GM19463 (cell line): ENCODE data around the gene PDZD2.

ENCODE experiments used
- ATAC-seq: cut with Tn5 transposase; IDR thresholded peaks from one replicate; pipeline ENCODE4 v1.9.1; 2021; ENCODE audit warnings: mild to moderate bottlenecking, moderate library complexity; ENCODE audit not compliant: unreplicated experiment

Gene PDZD2

GRCh38 chr5:31859096-31859495, 220.2 kb downstream of the PDZD2 start:
- ATAC-seq: no peak

GRCh38 chr5:31860278-31860677, 221.3 kb downstream of the PDZD2 start:
- no peak for ATAC-seq

- ATAC-seq: no peak
Measured at GRCh38 chr5:31860726-31861433, 221.9 kb downstream of the PDZD2 start.

GRCh38 chr5:31861601-31862000, 222.7 kb downstream of the PDZD2 start:
- no peak for ATAC-seq

GRCh38 chr5:31863991-31864411, 225.1 kb downstream of the PDZD2 start:
- no peak for ATAC-seq

- no peak for ATAC-seq
Measured at GRCh38 chr5:31866166-31866565, 227.2 kb downstream of the PDZD2 start.

- ATAC-seq: no peak
Measured at GRCh38 chr5:31867219-31867618, 228.3 kb downstream of the PDZD2 start.

GRCh38 chr5:31880449-31880848, 241.5 kb downstream of the PDZD2 start:
- no peak for ATAC-seq

- ATAC-seq: no peak
Measured at GRCh38 chr5:31884896-31885295, 246.0 kb downstream of the PDZD2 start.

GRCh38 chr5:31886206-31886605, 247.3 kb downstream of the PDZD2 start:
- ATAC-seq: no peak

- no peak for ATAC-seq
Measured at GRCh38 chr5:31887556-31887955, 248.6 kb downstream of the PDZD2 start.

GRCh38 chr5:31888564-31888963, 249.6 kb downstream of the PDZD2 start:
- no peak for ATAC-seq

- no peak for ATAC-seq
Measured at GRCh38 chr5:31889001-31889561, 250.2 kb downstream of the PDZD2 start.

GRCh38 chr5:31890046-31890445, 251.1 kb downstream of the PDZD2 start:
- ATAC-seq: no peak

- ATAC-seq: no peak
Measured at GRCh38 chr5:31894141-31894540, 255.2 kb downstream of the PDZD2 start.

- no peak for ATAC-seq
Measured at GRCh38 chr5:31895199-31895820, 256.4 kb downstream of the PDZD2 start.

GRCh38 chr5:31898036-31898632, 259.2 kb downstream of the PDZD2 start:
- ATAC-seq: no peak

- ATAC-seq: no peak
Measured at GRCh38 chr5:31900296-31900865, 261.4 kb downstream of the PDZD2 start.

- ATAC-seq: no peak
Measured at GRCh38 chr5:31901807-31902530, 263.0 kb downstream of the PDZD2 start.

- no peak for ATAC-seq
Measured at GRCh38 chr5:31908396-31908795, 269.5 kb downstream of the PDZD2 start.

GRCh38 chr5:31909073-31909472, 270.1 kb downstream of the PDZD2 start:
- ATAC-seq: no peak
